ENCODE results near the gene PDE3A. TPM values are rescaled to one million over a fixed set of nuclear protein-coding genes. Genes with fewer than 3 reads are reported as not detected.

The PDE3A gene
- total RNA-seq, 1 donor from 2014 or later: under 0.01 TPM

- no peak for FAIRE-seq
- Histone ChIP-seq H3K4me3 (ENCODE audit: low read depth, low read length) (no peak overlapping the region), H3K36me3 (ENCODE audit: control insufficient read depth, insufficient read depth, low read length) (no peaks in the 10 kb centered on the region), H3K27me3 (ENCODE audit: control insufficient read depth, insufficient read depth, low read length) (no peaks in the 10 kb centered on the region)
- DNase-seq (ENCODE audit: low read depth): no peak
- TF ChIP-seq CTCF (IDR thresholded peaks at IDR 0.05; ENCODE audit: insufficient read depth, low read length, severe bottlenecking): no peak
Measured at GRCh38 chr12:20426191-20426590, 57.9 kb downstream of the PDE3A start.

DNA sequence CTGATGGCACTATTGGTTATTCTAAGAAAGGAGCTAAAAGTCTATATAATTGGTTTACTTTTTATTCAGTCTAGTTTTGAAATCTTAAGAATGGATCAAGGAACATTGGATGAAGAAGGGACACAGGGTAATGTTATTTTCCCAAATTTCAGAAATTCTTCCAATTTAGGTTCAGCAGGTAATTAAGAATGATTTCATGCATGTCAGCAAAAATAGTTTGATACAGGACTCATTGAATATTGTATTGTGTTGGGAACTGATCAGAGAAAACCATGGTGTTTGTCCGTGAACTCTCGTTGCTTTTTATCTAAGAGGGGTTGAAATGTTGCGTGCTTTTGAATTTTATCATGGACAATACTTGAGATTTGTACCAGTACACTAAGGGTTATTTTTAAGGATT is 58.6 kb downstream of the PDE3A start:
- no peak overlapping the region for H3K4me3 ChIP-seq (ENCODE audit: low read depth, low read length)
- TF ChIP-seq CTCF (IDR thresholded peaks at IDR 0.05; ENCODE audit: insufficient read depth, low read length, severe bottlenecking): no peak
- no peaks in the 10 kb centered on the region for H3K27me3 ChIP-seq (ENCODE audit: control insufficient read depth, insufficient read depth, low read length)
- no peaks in the 10 kb centered on the region for H3K36me3 ChIP-seq (ENCODE audit: control insufficient read depth, insufficient read depth, low read length)
- no peak for DNase-seq (ENCODE audit: low read depth)
- FAIRE-seq: no peak

GRCh38 chr12:20429852-20430251 is 61.5 kb downstream of the PDE3A start:
- FAIRE-seq: no peak
- Histone ChIP-seq H3K36me3 (ENCODE audit: control insufficient read depth, insufficient read depth, low read length) (no peaks in the 10 kb centered on the region), H3K4me3 (ENCODE audit: low read depth, low read length) (no peak overlapping the region), H3K27me3 (ENCODE audit: control insufficient read depth, insufficient read depth, low read length) (no peaks in the 10 kb centered on the region)
- DNase-seq (ENCODE audit: low read depth): no peak
- TF ChIP-seq CTCF (IDR thresholded peaks at IDR 0.05; ENCODE audit: insufficient read depth, low read length, severe bottlenecking): no peak

DNA sequence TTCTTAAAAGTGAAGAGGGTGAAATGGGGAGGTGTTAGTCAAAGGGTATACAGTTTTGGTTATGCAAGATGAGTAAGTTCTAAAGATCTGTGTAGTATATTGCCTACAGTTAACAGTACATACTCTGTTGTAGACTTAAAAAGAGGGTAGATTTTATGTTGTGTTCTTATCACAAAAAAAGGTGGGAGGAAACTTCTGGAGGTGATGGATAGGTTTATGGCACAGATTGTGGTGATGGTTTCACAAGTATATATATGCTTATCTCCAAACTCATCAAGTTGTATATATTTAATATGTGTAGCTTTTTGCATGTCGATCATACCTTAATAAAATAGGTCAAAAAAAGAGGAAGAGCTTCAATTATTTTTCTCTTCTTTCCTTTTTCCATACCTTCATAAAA is 64.0 kb downstream of the PDE3A start:
- no peak for FAIRE-seq
- no peak overlapping the region for H3K4me3 ChIP-seq (ENCODE audit: low read depth, low read length)
- no peaks in the 10 kb centered on the region for H3K27me3 ChIP-seq (ENCODE audit: control insufficient read depth, insufficient read depth, low read length)
- TF ChIP-seq CTCF (IDR thresholded peaks at IDR 0.05; ENCODE audit: insufficient read depth, low read length, severe bottlenecking): no peak
- DNase-seq (ENCODE audit: low read depth): no peak
- H3K36me3 ChIP-seq (ENCODE audit: control insufficient read depth, insufficient read depth, low read length): no peaks in the 10 kb centered on the region

DNA sequence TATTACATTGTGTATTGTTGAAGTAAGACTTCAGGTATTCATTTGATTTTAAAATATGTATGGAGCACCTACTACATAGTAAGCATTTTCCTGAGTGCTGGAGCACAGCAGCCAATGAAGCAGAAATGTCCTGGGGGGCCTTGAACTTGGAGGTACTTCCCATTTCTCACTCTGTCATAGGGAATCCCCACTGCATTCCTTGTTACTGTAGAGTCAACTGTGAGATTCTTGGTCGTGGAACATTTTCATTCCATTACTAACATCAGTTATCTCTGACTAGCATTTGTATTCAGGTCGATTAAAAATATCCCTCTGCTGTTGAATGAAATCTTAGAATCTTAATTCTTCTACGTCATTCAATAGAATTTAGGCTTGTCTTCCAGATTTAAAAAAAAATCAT is 66.7 kb downstream of the PDE3A start:
- H3K27me3 ChIP-seq (ENCODE audit: control insufficient read depth, insufficient read depth, low read length): no peaks in the 10 kb centered on the region
- H3K4me3 ChIP-seq (ENCODE audit: low read depth, low read length): no peak overlapping the region
- no peaks in the 10 kb centered on the region for H3K36me3 ChIP-seq (ENCODE audit: control insufficient read depth, insufficient read depth, low read length)
- FAIRE-seq: no peak
- TF ChIP-seq CTCF (IDR thresholded peaks at IDR 0.05; ENCODE audit: insufficient read depth, low read length, severe bottlenecking): no peak
- no peak for DNase-seq (ENCODE audit: low read depth)

GRCh38 chr12:20436316-20436715 is 68.0 kb downstream of the PDE3A start:
- Histone ChIP-seq H3K27me3 (ENCODE audit: control insufficient read depth, insufficient read depth, low read length) (no peaks in the 10 kb centered on the region), H3K36me3 (ENCODE audit: control insufficient read depth, insufficient read depth, low read length) (no peaks in the 10 kb centered on the region), H3K4me3 (ENCODE audit: low read depth, low read length) (no peak overlapping the region)
- DNase-seq (ENCODE audit: low read depth) (no peak), FAIRE-seq (no peak)
- TF ChIP-seq CTCF (IDR thresholded peaks at IDR 0.05; ENCODE audit: insufficient read depth, low read length, severe bottlenecking): no peak

Measured in bronchial epithelial cell (primary cell).